ENCODE measurements around the gene BANF2. TPM values are rescaled to one million over a fixed set of nuclear protein-coding genes. Genes with fewer than 3 reads are reported as not detected.

Gene BANF2
- total and polyA plus RNA-seq, 2 of the 13 experiments (the other 11 are each of a cell fraction or from before 2014, with no cell fraction given) = 0.35 TPM; not detected in 1

GRCh38 chr20:17772005-17772343, 72.2 kb downstream of the BANF2 start (continued):
- TF ChIP-seq ZNF407 (CRISPR knock-in tag; IDR thresholded peaks at IDR 0.05; ENCODE audit: not compliant biosample characterization) (no peak), SKIL (CRISPR knock-in tag; IDR thresholded peaks at IDR 0.05; ENCODE audit: borderline replicate concordance) (no peak), DZIP1 (CRISPR knock-in tag; IDR thresholded peaks at IDR 0.05) (no peak), ZSCAN9 (CRISPR knock-in tag; IDR thresholded peaks at IDR 0.05; ENCODE audit: borderline replicate concordance) (peak; percentile 21; the same call in 1 of the 2 replicates), HMGXB4 (CRISPR knock-in tag; IDR thresholded peaks at IDR 0.05; ENCODE audit: borderline replicate concordance in 1 of 2, low read depth in 1 of 2) (0 out of 4 replicates have a peak, but pooled peaks of 1 of the 2 experiments have one; percentile 11), ZFP90 (CRISPR knock-in tag; IDR thresholded peaks at IDR 0.05; ENCODE audit: borderline replicate concordance) (0 out of 2 replicates have a peak, but pooled peaks have one; percentile 2), IKZF5 (CRISPR knock-in tag; IDR thresholded peaks at IDR 0.05) (no peak), REPIN1 (CRISPR knock-in tag; IDR thresholded peaks at IDR 0.05; ENCODE audit: borderline replicate concordance, low read depth) (no peak), SYNCRIP (IDR thresholded peaks at IDR 0.05; ENCODE audit: insufficient read depth, low read depth, low read length) (no peak), FOXK1 (CRISPR knock-in tag; IDR thresholded peaks at IDR 0.05; ENCODE audit: borderline replicate concordance, low read depth) (no peak), RARG (CRISPR knock-in tag; IDR thresholded peaks at IDR 0.05; ENCODE audit: low read depth) (no peak), ZNF782 (CRISPR knock-in tag; IDR thresholded peaks at IDR 0.05; ENCODE audit: borderline replicate concordance) (no peak)

Data from HepG2 (cell line).